H1 (cell line): ENCODE measurements around the gene CHPF2. TPM values are rescaled to one million over a fixed set of nuclear protein-coding genes. Genes with fewer than 3 reads are reported as not detected.

Experiments used
- CTCF ChIP-seq, 3 experiments: IDR thresholded peaks; 1 replicate in 2 of 3; 2 replicates in 1 of 3; pipeline versions ENCODE4 v1.5.1 to v1.6.1; 2011; ENCODE audit warnings: low read length in 3 of 3, mild to moderate bottlenecking in 3 of 3, inconsistent platforms in 2 of 3, low read depth in 1 of 3, moderate library complexity in 1 of 3; ENCODE audit not compliant: insufficient read depth in 1 of 3; ENCODE audit errors: control extremely low read depth in 1 of 3
- RFX5 ChIP-seq: IDR thresholded peaks from 2 replicates; pipeline ENCODE4 v1.6.1; 2011; ENCODE audit warnings: low read depth, low read length, improper control_type of control experiment, borderline replicate concordance
- polyA plus RNA-seq, 7 experiments: library from polyadenylated mRNA; depleted of rRNA in 3 of 7; stranded (reverse) in 5 of 7; unstranded in 2 of 7; fragments of >200 nt in 5 of 7; fragments of 200-250 nt in 2 of 7; gene quantifications; 1 replicate in 5 of 7; 2 replicates in 1 of 7; 4 replicates in 1 of 7; pipeline versions ENCODE4 v1.2.1 to v1.2.3, GENCODE V29; 2011 to 2013; ENCODE audit warnings: missing spikeins in 2 of 7, mixed read lengths in 2 of 7
- total RNA-seq: library from RNA; stranded (reverse); fragmentation: NEBNext Ultra II Directional; extraction: Animal tissue kit (Norgen Biotek cat#: 25700); gene quantifications from 2 replicates; pipeline ENCODE4 v1.2.1, GENCODE V29; 2021

CHPF2 gene
- total and polyA plus RNA-seq, 2 of the 8 experiments (the other 6 are each of a cell fraction or from before 2014, with no cell fraction given), result 14.4 to 20.6 TPM

DNA sequence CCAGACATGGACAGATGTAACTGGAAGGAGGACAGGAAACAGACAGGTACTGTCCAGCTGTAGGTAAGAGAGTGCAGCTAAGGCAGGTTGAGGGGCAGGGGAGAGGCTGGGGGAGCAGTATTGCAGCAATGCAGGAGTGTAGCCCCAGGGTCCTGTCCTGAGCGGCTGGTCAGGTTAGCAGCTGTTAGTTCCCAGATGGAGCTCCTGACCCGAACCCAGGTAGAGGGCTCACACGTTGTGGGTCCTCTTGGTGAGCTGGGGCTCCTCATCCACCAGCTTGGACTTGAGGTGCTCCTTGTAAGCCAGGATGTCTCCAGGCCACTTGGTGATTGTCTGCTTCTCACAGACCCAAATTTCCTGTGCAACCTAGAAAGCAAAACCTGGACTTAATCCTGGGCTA lies 18.5 kb upstream of the CHPF2 start (continued):
- no peak for TF ChIP-seq CTCF (IDR thresholded peaks at IDR 0.05; ENCODE audit: control extremely low read depth in 1 of 3, insufficient read depth in 1 of 3, low read depth in 1 of 3, low read length in 3 of 3)
- no peak for TF ChIP-seq RFX5
